ENCODE data around the gene ABTB2. TPM values are rescaled to one million over a fixed set of nuclear protein-coding genes. Genes with fewer than 3 reads are reported as not detected.

Gene ABTB2
- total and polyA plus RNA-seq, 9 of the 15 experiments (the other 6 are each of a cell fraction or from before 2014, with no cell fraction given): 0.03 to 0.18 (median 0.12) TPM; not detected in 2

DNA sequence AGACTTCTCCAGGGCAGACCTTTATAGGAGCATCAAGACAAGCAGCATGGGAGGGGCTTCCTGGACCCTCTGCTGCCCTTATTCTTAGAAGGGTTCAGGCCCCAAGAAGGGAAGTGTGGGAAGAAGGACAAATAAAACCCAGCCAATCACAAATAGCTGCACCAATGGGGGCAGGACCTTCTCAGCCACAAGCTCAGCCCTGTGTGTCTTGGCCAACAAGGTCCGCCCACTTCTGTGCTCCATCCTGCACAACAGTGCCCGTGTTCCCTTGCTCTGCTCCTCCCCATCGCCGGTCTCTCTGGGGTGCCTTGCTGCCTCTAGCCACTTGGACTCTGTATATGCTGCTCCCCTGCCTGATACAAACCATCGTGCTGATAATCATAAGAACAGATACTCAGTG is 166.2 kb downstream of the ABTB2 start:
- FAIRE-seq (no peak), ATAC-seq (peak; percentile 72), DNase-seq (ENCODE audit: extremely low read depth in 1 of 4, low spot score in 3 of 4) (peak in 3 of 4 experiments; percentile 28 to 44 (median 39))
- 0% methylated on average over 5 of the region's 5 CpGs for WGBS (ENCODE audit: insufficient coverage, low coverage, missing lambda C conversion rate)
- Histone ChIP-seq H3K4me2 (ENCODE audit: insufficient read depth, low read length) (no peak overlapping the region), H3K27me3 (ENCODE audit: control insufficient read depth in 2 of 2, insufficient read depth in 2 of 2, low read length in 2 of 2) (peaks cover 16 to 61% of the 10 kb centered on the region in 2 experiments; a peak in 4 of 5 replicates), H3K36me3 (ENCODE audit: control insufficient read depth, insufficient read depth, low read length) (no peaks in the 10 kb centered on the region), H2AFZ (ENCODE audit: low read depth, low read length) (no peak overlapping the region), H3K4me1 (replicated peaks in 1 of 2; ENCODE audit: control insufficient read depth in 2 of 2, insufficient read depth in 2 of 2, low read length in 2 of 2) (no peaks in the 10 kb centered on the region), H4K20me1 (replicated peaks; ENCODE audit: control insufficient read depth, insufficient read depth, low read length) (no peaks in the 10 kb centered on the region), H3K79me2 (ENCODE audit: control insufficient read depth, insufficient read depth, low read length) (no peaks in the 10 kb centered on the region), H3K4me3 (no peak overlapping the region), H3K27ac (ENCODE audit: extremely low read depth, low read depth, low read length) (no peak overlapping the region), H3K9me3 (replicated peaks; ENCODE audit: control insufficient read depth, insufficient read depth, low read depth, low read length) (no peaks in the 10 kb centered on the region), H3K9ac (ENCODE audit: insufficient read depth in 1 of 2, low read depth in 2 of 2, low read length in 2 of 2) (no peak overlapping the region), H3K9me1 (ENCODE audit: control insufficient read depth, insufficient read depth, low read length) (no peaks in the 10 kb centered on the region)
- in situ Hi-C loops (cut with MboI): no loop called here
- ChIA-PET CTCF (ENCODE audit: low intra/inter-chr PET ratio) (no interaction called here), POLR2A (interaction anchor here (0.6 to 1.7 kb wide), 3 partner anchors 9 to 25 kb away, joined by 3 to 6 read pairs (median 3); no protein-coding TSS in a partner anchor)
- intact Hi-C loops (cut with micrococcal nuclease): no loop called here
- BruUV-seq (replicated peaks): no TSS peak
- TF ChIP-seq HMG20A (CRISPR knock-in tag; conservative IDR thresholded peaks at IDR 0.05) (no peak), NFYB (IDR thresholded peaks at IDR 0.05; ENCODE audit: extremely low read depth, insufficient read length) (peak; percentile 53), ZNF263 (CRISPR knock-in tag; IDR thresholded peaks at IDR 0.05; ENCODE audit: borderline replicate concordance) (peak; percentile 35; the same call in 1 of the 2 replicates), TRIM28 (IDR thresholded peaks at IDR 0.05) (no peak), PPARD (CRISPR knock-in tag; IDR thresholded peaks at IDR 0.05) (no peak), NONO (IDR thresholded peaks at IDR 0.05; ENCODE audit: low read depth in 2 of 2, low read length in 1 of 2) (no peak), MCM5 (IDR thresholded peaks at IDR 0.05; ENCODE audit: low read depth) (no peak)
- TF ChIP-seq, protein P1, sequence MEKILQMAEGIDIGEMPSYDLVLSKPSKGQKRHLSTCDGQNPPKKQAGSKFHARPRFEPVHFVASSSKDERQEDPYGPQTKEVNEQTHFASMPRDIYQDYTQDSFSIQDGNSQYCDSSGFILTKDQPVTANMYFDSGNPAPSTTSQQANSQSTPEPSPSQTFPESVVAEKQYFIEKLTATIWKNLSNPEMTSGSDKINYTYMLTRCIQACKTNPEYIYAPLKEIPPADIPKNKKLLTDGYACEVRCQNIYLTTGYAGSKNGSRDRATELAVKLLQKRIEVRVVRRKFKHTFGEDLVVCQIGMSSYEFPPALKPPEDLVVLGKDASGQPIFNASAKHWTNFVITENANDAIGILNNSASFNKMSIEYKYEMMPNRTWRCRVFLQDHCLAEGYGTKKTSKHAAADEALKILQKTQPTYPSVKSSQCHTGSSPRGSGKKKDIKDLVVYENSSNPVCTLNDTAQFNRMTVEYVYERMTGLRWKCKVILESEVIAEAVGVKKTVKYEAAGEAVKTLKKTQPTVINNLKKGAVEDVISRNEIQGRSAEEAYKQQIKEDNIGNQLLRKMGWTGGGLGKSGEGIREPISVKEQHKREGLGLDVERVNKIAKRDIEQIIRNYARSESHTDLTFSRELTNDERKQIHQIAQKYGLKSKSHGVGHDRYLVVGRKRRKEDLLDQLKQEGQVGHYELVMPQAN (IDR thresholded peaks at IDR 0.05; ENCODE audit: borderline replicate concordance): no peak

Data from K562 (cell line).